ENCODE data around the gene PSKH1.
"Not testable (repeated sequence)": the region's sequence is repeated elsewhere in the genome, so short reads cannot be mapped to it uniquely, and the experiment has no call there.

The PSKH1 gene

GRCh38 chr16:67892375-67892774, 679 bp upstream of the PSKH1 start:
- DNase-seq = no peak

GRCh38 chr16:67893743-67894399, 817 bp downstream of the PSKH1 start:
- no peak for DNase-seq

GRCh38 chr16:67897231-67897630, 4.2 kb downstream of the PSKH1 start:
- no peak for DNase-seq

- DNase-seq = no peak
These were observed 8.7 kb downstream of the PSKH1 start for GRCh38 chr16:67901734-67902133.

- DNase-seq = no peak
These were observed 9.8 kb downstream of the PSKH1 start for GRCh38 chr16:67902831-67903230.

- DNase-seq = no peak
These were observed 14.5 kb downstream of the PSKH1 start for GRCh38 chr16:67907397-67908180.

- DNase-seq = no peak
These were observed 16.1 kb downstream of the PSKH1 start for GRCh38 chr16:67909056-67909742.

GRCh38 chr16:67910158-67910557, 17.1 kb downstream of the PSKH1 start:
- DNase-seq = no peak

- DNase-seq = no peak
These were observed 21.9 kb downstream of the PSKH1 start for GRCh38 chr16:67914758-67915495.

GRCh38 chr16:67915496-67915769, 22.4 kb downstream of the PSKH1 start:
- not testable (repeated sequence) for DNase-seq

- DNase-seq = no peak
These were observed 23.0 kb downstream of the PSKH1 start for GRCh38 chr16:67915831-67916723.

- no peak for DNase-seq
These were observed 24.2 kb downstream of the PSKH1 start for GRCh38 chr16:67917140-67917851.

- no peak for DNase-seq
These were observed 24.8 kb downstream of the PSKH1 start for GRCh38 chr16:67917852-67918236.

GRCh38 chr16:67919622-67920221, 26.7 kb downstream of the PSKH1 start:
- no peak for DNase-seq

- no peak for DNase-seq
These were observed 29.2 kb downstream of the PSKH1 start for GRCh38 chr16:67922221-67922620.

GRCh38 chr16:67922740-67923139, 29.7 kb downstream of the PSKH1 start:
- DNase-seq = no peak

GRCh38 chr16:67923414-67924116, 30.5 kb downstream of the PSKH1 start:
- DNase-seq = no peak

GRCh38 chr16:67924140-67924906, 31.3 kb downstream of the PSKH1 start:
- DNase-seq = no peak

- DNase-seq = no peak
These were observed 33.2 kb downstream of the PSKH1 start for GRCh38 chr16:67926181-67926750.

All from T-helper 9 cell (primary cell).